HG02571 (cell line): Measurements from ENCODE around the gene MLLT3.
A peak's percentile ranks its signal among the peaks of the same experiment; 100 is the strongest.

ENCODE experiments used
- ATAC-seq: cut with Tn5 transposase; IDR thresholded peaks from one replicate; pipeline ENCODE4 v1.9.1; 2021; ENCODE audit warnings: mild to moderate bottlenecking, moderate library complexity; ENCODE audit not compliant: unreplicated experiment

Gene MLLT3

DNA sequence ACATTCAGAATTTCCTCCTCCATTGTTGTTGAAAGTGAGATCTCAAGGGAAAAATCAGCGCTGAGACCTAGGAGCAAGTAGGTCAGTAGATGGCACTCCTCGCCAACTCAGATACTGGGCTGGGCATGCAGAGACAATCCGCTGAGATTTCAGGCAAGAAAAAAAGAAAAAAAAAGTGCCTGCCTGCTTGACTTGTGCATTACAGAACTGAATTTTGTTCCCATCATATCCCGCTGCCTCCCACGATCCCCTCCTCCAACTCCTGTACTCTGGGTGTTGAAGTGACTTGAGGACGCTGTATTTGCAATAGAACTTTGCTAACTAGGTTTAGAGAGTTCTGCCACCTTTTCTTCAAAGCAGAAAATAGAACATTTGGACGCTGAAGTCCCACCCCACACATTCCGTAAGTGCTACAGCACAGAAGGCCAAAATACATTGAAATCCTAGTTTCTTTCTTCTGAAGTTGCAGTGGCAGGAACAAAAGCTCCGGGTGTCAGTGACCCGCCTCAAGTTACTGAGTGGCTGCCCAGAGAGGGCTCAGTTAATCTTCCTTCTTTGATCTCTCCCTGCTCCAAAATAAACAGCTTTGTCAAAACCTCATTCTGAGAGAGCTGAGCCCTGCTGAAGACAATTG is 265.8 kb downstream of the MLLT3 start:
- ATAC-seq = no peak

DNA sequence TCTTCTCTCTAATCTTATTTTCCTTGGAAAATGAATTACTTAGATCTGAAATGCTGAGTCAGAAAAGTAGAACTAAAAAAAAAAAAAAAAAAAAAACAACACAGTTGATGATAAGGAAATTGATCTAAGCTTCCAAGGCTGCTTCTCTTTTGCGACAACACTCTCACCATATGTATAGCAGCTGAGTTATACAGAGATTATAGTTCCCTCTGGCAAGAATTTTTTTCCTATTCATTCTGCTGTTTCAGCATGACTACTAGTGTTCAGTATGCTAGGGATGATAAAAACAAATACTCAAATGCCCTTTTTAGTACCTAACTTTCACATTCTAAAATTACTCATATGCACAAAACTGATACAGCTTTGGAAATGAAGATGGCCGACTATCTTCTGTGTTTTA is 267.3 kb downstream of the MLLT3 start:
- ATAC-seq = no peak

DNA sequence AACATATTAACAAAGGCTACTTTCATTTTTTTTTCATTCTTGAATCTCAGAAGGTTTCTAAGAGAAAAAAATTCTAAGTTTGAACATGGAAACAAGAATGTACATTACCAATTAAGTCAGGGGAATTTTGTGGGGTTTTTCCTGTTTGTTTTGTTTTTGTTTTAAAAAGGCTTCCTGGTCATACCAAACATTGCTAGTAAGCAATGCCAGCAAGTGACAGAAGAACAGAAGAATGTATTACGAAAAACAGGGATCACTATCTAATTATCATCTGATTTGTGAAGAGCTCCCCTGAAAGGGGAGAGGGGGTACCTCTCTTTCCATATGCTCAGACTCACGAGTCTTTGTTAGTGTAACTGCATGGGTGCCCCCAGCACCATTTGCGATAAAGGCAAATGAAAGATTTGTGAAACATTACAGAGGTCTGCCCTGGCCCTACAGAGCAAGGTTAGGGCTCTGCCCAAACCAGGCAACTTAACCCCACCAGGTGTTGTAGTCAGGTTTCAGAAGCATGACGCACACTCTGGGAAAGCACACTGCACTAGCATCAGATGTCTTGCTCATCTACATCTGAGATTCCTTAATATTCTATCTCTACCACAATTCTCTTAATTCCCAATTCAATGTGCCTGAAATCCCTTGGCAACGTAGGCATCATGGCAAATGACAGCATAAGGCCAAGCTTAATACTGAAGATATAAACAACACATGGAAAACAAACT is 268.2 kb downstream of the MLLT3 start:
- ATAC-seq = no peak

GRCh38 chr9:20353524-20353923 is 268.8 kb downstream of the MLLT3 start:
- ATAC-seq = peak; percentile 40

GRCh38 chr9:20352591-20352990 is 269.7 kb downstream of the MLLT3 start:
- ATAC-seq = no peak

DNA sequence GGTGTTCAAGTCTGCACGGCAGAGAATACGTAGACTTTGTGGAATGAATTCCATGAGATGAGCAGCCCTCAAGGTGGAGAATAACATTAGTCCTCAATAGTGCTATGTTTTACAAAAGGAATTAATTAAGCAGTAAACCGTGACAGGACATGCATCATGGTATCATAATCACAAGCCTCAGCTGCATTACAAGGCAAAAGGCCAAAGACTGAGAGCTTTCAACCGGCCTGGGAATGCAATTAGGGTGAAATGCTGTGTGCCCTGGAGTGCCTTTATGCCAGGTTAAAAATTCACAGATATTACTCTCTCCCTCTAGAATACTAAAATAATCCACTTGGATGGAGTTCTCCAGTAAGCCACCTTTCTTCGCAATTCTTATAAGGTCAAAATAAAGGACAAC is 270.6 kb downstream of the MLLT3 start:
- no peak for ATAC-seq

GRCh38 chr9:20349568-20349967 is 272.7 kb downstream of the MLLT3 start:
- no peak for ATAC-seq

GRCh38 chr9:20343325-20343724 is 279.0 kb downstream of the MLLT3 start:
- ATAC-seq = no peak

- no peak for ATAC-seq
Observed at GRCh38 chr9:20340511-20340861, 281.8 kb downstream of the MLLT3 start.

DNA sequence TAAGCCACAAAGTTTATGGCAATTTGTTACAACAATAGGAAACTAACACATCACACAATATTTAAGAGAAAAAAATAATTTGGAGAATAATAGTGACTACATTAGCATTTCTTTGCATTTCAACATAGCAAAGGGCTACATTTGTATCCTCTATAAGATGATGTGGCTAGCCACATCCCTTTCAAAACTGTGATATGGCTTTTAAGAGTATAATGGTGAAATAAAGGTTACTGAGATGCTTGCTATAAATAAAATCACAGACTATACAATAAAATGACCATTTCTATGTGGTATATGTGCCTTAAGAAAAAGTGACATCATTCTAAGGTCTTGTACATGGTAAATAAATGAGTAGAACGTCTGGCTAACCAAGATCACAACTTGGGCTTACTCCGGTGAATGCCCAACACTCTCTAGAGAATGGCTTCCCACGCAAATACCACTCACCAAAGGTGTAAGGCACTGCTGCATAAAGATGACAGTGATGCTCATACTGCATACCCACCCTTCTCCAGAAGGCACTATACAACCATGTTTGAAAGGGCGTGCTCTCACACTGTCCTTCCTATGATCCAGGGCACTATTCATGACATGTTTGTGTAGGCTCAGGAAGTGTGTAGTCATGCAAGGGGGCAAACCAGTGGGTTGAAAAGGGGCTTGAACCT is 286.5 kb downstream of the MLLT3 start:
- ATAC-seq = no peak

DNA sequence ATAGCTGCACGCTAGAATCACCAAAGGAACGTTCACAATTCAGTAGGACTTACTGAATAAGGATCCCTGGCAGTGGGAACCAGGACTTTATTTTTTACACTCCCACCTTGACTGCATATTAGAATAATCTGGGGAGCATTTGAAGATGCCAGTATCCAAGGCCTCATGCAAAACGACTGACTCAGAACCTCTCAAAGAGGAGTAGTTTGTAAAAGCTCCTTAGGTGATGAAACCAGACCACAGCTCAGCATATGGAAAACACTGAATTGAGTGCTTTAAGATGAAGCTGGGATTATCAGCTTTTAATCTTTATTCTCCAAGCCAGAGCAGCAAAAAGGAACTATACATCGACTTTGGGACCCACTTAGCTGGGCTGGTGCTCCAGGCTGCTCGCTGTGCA is 288.3 kb downstream of the MLLT3 start:
- ATAC-seq = no peak

- peak; percentile 74 for ATAC-seq
Observed at GRCh38 chr9:20331095-20331685, 291.1 kb downstream of the MLLT3 start.

GRCh38 chr9:20330688-20331087 is 291.6 kb downstream of the MLLT3 start:
- no peak for ATAC-seq

- ATAC-seq = no peak
Observed at GRCh38 chr9:20326516-20326915, 295.8 kb downstream of the MLLT3 start.

- no peak for ATAC-seq
Observed at GRCh38 chr9:20325008-20325407, 297.3 kb downstream of the MLLT3 start.

- no peak for ATAC-seq
Observed at GRCh38 chr9:20322212-20322611, 300.1 kb downstream of the MLLT3 start.

GRCh38 chr9:20321423-20322082 is 300.7 kb downstream of the MLLT3 start:
- ATAC-seq = no peak

DNA sequence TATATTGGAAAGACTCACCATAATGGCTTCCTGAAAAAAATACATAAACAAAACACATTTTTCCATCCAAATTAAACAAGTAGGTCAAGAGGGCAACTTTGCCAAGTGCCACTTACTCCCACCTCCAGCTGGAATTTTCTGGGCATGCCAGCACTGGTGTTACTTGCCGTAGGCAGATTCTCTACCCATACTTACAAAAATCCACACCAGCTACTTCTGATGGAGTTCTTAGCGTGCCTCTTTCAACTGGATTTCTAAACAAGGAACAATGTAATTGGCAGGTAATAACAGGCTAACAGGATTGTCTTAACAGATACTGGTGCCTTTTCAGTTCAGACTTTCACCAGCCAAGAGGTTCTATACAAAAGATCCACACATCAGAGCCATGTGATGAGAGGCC is 301.4 kb downstream of the MLLT3 start:
- no peak for ATAC-seq

DNA sequence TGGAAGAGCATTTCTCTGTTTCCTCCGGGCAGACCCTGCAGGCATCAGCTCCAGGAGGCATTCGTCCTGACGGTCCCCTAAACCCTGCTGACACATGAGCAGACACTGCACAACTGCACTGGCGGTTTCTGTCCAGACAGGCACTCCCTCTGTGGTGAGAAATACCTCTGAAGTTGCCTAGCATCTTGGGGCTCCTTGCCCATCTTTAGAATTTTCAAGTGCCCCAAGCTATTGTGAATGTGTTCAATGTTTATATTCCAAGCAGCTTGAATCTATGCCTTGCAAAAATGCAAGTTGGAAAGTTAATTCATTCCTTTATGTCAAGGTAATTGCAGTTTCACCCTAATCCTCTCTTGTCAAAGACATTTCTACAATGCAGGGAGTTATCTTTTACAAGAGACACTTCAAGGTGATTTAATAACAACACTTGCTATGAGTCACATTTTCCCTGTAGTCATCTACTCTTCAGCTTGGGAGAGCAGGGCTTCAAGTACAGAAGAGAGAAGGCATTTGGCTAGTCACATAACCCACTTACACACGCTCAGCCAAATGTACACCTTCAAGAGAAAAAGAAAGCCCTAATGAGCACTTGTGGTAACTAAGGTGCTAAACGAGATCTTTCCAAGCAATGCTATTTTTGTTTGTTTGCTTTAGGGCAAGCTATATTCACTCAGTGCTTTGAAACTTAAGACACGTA is 302.5 kb downstream of the MLLT3 start:
- ATAC-seq = no peak

DNA sequence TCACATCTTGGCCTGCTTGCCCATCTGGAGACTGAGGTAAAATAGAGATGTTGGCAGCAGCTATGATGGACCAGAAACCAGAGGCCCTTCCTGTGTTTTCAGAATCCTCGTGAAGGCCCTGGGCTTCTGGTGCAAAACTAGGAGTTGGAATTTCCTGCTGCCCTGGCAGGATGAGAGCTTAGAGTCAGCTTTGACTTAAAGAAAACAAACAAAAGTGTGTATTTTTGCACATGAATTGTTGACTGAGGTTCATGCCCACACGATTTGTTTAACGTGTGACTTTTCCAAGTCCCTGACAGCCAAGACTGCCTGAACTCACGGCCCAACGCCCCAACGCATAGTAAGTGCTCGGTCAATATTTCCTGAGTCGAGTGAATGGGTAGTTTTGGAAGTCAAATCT is 303.1 kb downstream of the MLLT3 start:
- ATAC-seq = no peak

DNA sequence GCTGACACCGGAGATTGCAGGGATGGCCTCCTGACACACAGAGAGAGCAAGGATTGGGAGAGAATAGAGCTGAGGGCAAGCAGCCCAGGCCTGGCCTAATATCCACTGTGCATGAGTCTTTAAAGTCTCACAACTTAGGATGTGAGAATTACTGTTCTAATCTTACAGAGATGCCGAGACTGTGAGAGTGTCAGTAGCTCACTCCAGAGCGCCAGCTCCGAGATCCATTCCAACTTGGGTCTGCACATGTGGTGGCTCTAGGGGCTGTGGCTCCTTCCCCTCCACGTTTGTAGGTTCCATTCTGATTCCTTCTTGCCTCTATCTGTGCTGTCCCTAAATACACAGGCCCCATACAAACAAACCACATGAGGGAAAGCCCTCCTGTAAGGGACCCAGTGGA is 304.6 kb downstream of the MLLT3 start:
- no peak for ATAC-seq
